SK-N-MC (cell line): ENCODE measurements around the gene LRCH2.

Experiments used
- EZH2 ChIP-seq: fragments of 200-600 bp; sonication (generic); IDR thresholded peaks from one replicate; pipeline ENCODE4 v1.6.1; 2017; ENCODE audit warnings: antibody characterized with exemption
- FOXP2 ChIP-seq: optimal IDR thresholded peaks from 2 replicates; pipeline ENCODE3; 2011; ENCODE audit warnings: mild to moderate bottlenecking, moderate library complexity; ENCODE audit not compliant: insufficient read depth; ENCODE audit errors: extremely low read length, control extremely low read depth
- POLR2AphosphoS5 ChIP-seq: IDR thresholded peaks from 2 replicates; pipeline ENCODE4 v1.6.1; 2012; ENCODE audit warnings: mild to moderate bottlenecking, low read depth, low read length, borderline replicate concordance

GRCh38 chrX:115089419-115089818, 144.5 kb downstream of the LRCH2 start:
- TF ChIP-seq POLR2AphosphoS5 (no peak), EZH2 (no peak), FOXP2 (no peak)
